HT-29 (cell line): ENCODE results near the gene RPP40. TPM values are rescaled to one million over a fixed set of nuclear protein-coding genes. Genes with fewer than 3 reads are reported as not detected.
"Not testable (repeated sequence)": the region's sequence is repeated elsewhere in the genome, so short reads cannot be mapped to it uniquely, and the experiment has no call there.

Experiments
- DNase-seq: peaks from one replicate; pipeline ENCODE4 v3.0.0-alpha.2; 2015; ENCODE audit warnings: low spot score
- total RNA-seq: library from RNA; depleted of rRNA; stranded (reverse); fragments of >200 nt; shearing (Covaris generic); gene quantifications from 2 replicates; pipeline ENCODE4 v1.2.3, GENCODE V29; 2014

RPP40 gene
- total RNA-seq, 1 experiment from 2014 or later, result 9.8 TPM

GRCh38 chr6:5020142-5020541, 16.3 kb upstream of the RPP40 start:
- no peak for DNase-seq

- DNase-seq, result no peak
Observed at GRCh38 chr6:5014072-5014561, 10.3 kb upstream of the RPP40 start.

GRCh38 chr6:5012519-5012918, 8.7 kb upstream of the RPP40 start:
- no peak for DNase-seq

- DNase-seq, result no peak
Observed at GRCh38 chr6:5011346-5011745, 7.5 kb upstream of the RPP40 start.

GRCh38 chr6:5007531-5007930, 3.7 kb upstream of the RPP40 start:
- no peak for DNase-seq

- no peak for DNase-seq
Observed at GRCh38 chr6:5006222-5006621, 2.4 kb upstream of the RPP40 start.

- not testable (repeated sequence) for DNase-seq
Observed at GRCh38 chr6:5005038-5005433, 1.2 kb upstream of the RPP40 start.

GRCh38 chr6:5004373-5005037, 668 bp upstream of the RPP40 start:
- no peak for DNase-seq

- DNase-seq, result no peak
Observed at GRCh38 chr6:4999586-4999985, 4.3 kb downstream of the RPP40 start.

GRCh38 chr6:4997862-4998261, 6.0 kb downstream of the RPP40 start:
- DNase-seq, result no peak

GRCh38 chr6:4994741-4995140, 9.1 kb downstream of the RPP40 start:
- no peak for DNase-seq

- no peak for DNase-seq
Observed at GRCh38 chr6:4987432-4987831, 16.4 kb downstream of the RPP40 start.

- DNase-seq, result no peak
Observed at GRCh38 chr6:4986999-4987398, 16.8 kb downstream of the RPP40 start.

GRCh38 chr6:4983322-4983721, 20.5 kb downstream of the RPP40 start:
- no peak for DNase-seq

- DNase-seq, result no peak
Observed at GRCh38 chr6:4981761-4982160, 22.1 kb downstream of the RPP40 start.

- no peak for DNase-seq
Observed at GRCh38 chr6:4979426-4979825, 24.4 kb downstream of the RPP40 start.

GRCh38 chr6:4977468-4977867, 26.4 kb downstream of the RPP40 start:
- no peak for DNase-seq

- DNase-seq, result no peak
Observed at GRCh38 chr6:4975506-4975905, 28.3 kb downstream of the RPP40 start.

- no peak for DNase-seq
Observed at GRCh38 chr6:4974962-4975361, 28.9 kb downstream of the RPP40 start.

- no peak for DNase-seq
Observed at GRCh38 chr6:4973982-4974745, 29.7 kb downstream of the RPP40 start.

GRCh38 chr6:4973415-4973814, 30.4 kb downstream of the RPP40 start:
- DNase-seq, result no peak

GRCh38 chr6:4972438-4972837, 31.4 kb downstream of the RPP40 start:
- no peak for DNase-seq

- no peak for DNase-seq
Observed at GRCh38 chr6:4971851-4972250, 32.0 kb downstream of the RPP40 start.
